GM23338 (cell line): ENCODE data around the gene ZZZ3. TPM values are rescaled to one million over a fixed set of nuclear protein-coding genes. Genes with fewer than 3 reads are reported as not detected.

Source experiments
- ATAC-seq: fragments of 200-7000 bp; cut with Tn5 transposase; 3 replicates; pipeline ENCODE4 v1.9.1; 2020
- DNase-seq: peaks from one replicate; pipeline ENCODE4 v3.0.0-alpha.2; 2015; ENCODE audit warnings: low spot score
- H2AFZ ChIP-seq: fragments of 200-600 bp; sonication (generic); 2 replicates; pipeline ENCODE4 v1.8.0; 2016; ENCODE audit warnings: antibody characterized with exemption, mild to moderate bottlenecking, moderate library complexity
- H3F3A ChIP-seq: fragments of 200-600 bp; sonication (generic); replicated peaks from 2 replicates; pipeline ENCODE4 v1.8.0; 2017; ENCODE audit warnings: antibody characterized with exemption, mixed run types, low read depth
- H3K27ac ChIP-seq: fragments of 200-600 bp; sonication (generic); 2 replicates; pipeline ENCODE4 v1.6.1; 2016; ENCODE audit warnings: low read depth
- H3K27me3 ChIP-seq: fragments of 200-600 bp; sonication (generic); 2 replicates; pipeline ENCODE4 v1.8.0; 2016; ENCODE audit warnings: mild to moderate bottlenecking, mixed run types, moderate library complexity; ENCODE audit not compliant: insufficient read depth
- H3K36me3 ChIP-seq: fragments of 200-600 bp; sonication (generic); 2 replicates; pipeline ENCODE4 v1.8.0; 2016; ENCODE audit warnings: mild to moderate bottlenecking; ENCODE audit not compliant: insufficient read depth
- H3K4me1 ChIP-seq: fragments of 200-600 bp; sonication (generic); 2 replicates; pipeline ENCODE4 v1.8.0; 2016; ENCODE audit warnings: mild to moderate bottlenecking, moderate library complexity; ENCODE audit not compliant: insufficient read depth
- H3K4me2 ChIP-seq: fragments of 200-600 bp; sonication (generic); 2 replicates; pipeline ENCODE4 v1.7.1; 2017; ENCODE audit warnings: mixed run types
- H3K4me3 ChIP-seq: fragments of 200-600 bp; sonication (generic); 2 replicates; pipeline ENCODE4 v1.6.1; 2016; ENCODE audit warnings: mixed run types
- H3K79me2 ChIP-seq: fragments of 200-600 bp; sonication (generic); replicated peaks from 2 replicates; pipeline ENCODE4 v1.8.0; 2017; ENCODE audit warnings: mild to moderate bottlenecking; ENCODE audit not compliant: insufficient read depth
- H3K9me2 ChIP-seq: fragments of 200-600 bp; sonication (generic); 2 replicates; pipeline ENCODE4 v1.8.0; 2017; ENCODE audit not compliant: insufficient read depth
- H4K20me1 ChIP-seq: fragments of 200-600 bp; sonication (generic); replicated peaks from 2 replicates; pipeline ENCODE4 v1.8.0; 2017; ENCODE audit warnings: mild to moderate bottlenecking; ENCODE audit not compliant: insufficient read depth
- H3K27ac Mint-ChIP-seq: 2 replicates; pipeline ENCODE4 v1.8.0; 2020; ENCODE audit warnings: inconsistent platforms, mild to moderate bottlenecking, moderate library complexity, mixed read lengths
- H3K27me3 Mint-ChIP-seq: 3 replicates; pipeline ENCODE4 v1.8.0; 2022; ENCODE audit warnings: low read depth, mild to moderate bottlenecking, moderate library complexity, mixed read lengths, inconsistent platforms; ENCODE audit not compliant: insufficient read depth, poor library complexity
- H3K36me3 Mint-ChIP-seq: 3 replicates; pipeline ENCODE4 v1.8.0; 2021; ENCODE audit warnings: low read depth, mild to moderate bottlenecking, inconsistent platforms, moderate library complexity, mixed read lengths
- H3K4me1 Mint-ChIP-seq: 3 replicates; pipeline ENCODE4 v1.8.0; 2020; ENCODE audit warnings: mild to moderate bottlenecking, inconsistent platforms, mixed read lengths
- H3K4me3 Mint-ChIP-seq: 3 replicates; pipeline ENCODE4 v1.8.0; 2021; ENCODE audit warnings: moderate library complexity, mild to moderate bottlenecking, inconsistent platforms, mixed read lengths
- H3K9me3 Mint-ChIP-seq: 3 replicates; pipeline ENCODE4 v1.8.0; 2020; ENCODE audit warnings: moderate library complexity, mild to moderate bottlenecking, inconsistent platforms, mixed read lengths
- CREB1 ChIP-seq: fragments of 250-450 bp; sonication (Bioruptor Pico); IDR thresholded peaks from 2 replicates; pipeline ENCODE4 v1.5.0; 2020; ENCODE audit warnings: low read depth, mild to moderate bottlenecking, moderate library complexity
- CTCF ChIP-seq, 2 experiments: fragments of 200-600 bp in 1 of 2; sonication (generic) in 1 of 2; conservative IDR thresholded peaks; 2 replicates each; pipeline versions ENCODE4 v1.5.1 to v1.6.1; 2016 to 2017; ENCODE audit warnings: antibody characterized with exemption in 2 of 2, low read depth in 2 of 2, mild to moderate bottlenecking in 2 of 2, moderate library complexity in 1 of 2
- ETS1 ChIP-seq: IDR thresholded peaks from 2 replicates; pipeline ENCODE4 v1.6.1; 2016; ENCODE audit warnings: antibody characterized with exemption
- EZH2 ChIP-seq: fragments of 200-600 bp; sonication (generic); IDR thresholded peaks from one replicate; pipeline ENCODE4 v1.8.0; 2017; ENCODE audit warnings: antibody characterized with exemption, mild to moderate bottlenecking, low read depth; ENCODE audit not compliant: unreplicated experiment
- JUNB ChIP-seq: IDR thresholded peaks from one replicate; pipeline ENCODE4 v1.6.1; 2016; ENCODE audit warnings: antibody characterized with exemption; ENCODE audit not compliant: unreplicated experiment
- NANOG ChIP-seq: IDR thresholded peaks from 2 replicates; pipeline ENCODE4 v1.6.1; 2016; ENCODE audit warnings: antibody characterized with exemption, borderline replicate concordance
- POLR2AphosphoS5 ChIP-seq: IDR thresholded peaks from 2 replicates; pipeline ENCODE4 v1.6.1; 2016; ENCODE audit warnings: antibody characterized with exemption, low read depth
- REST ChIP-seq: IDR thresholded peaks from one replicate; pipeline ENCODE4 v1.6.1; 2018; ENCODE audit warnings: antibody characterized with exemption; ENCODE audit not compliant: unreplicated experiment
- STAT1 ChIP-seq: IDR thresholded peaks from one replicate; pipeline ENCODE4 v1.6.1; 2016; ENCODE audit warnings: antibody characterized with exemption; ENCODE audit not compliant: unreplicated experiment
- ZNF114 ChIP-seq: fragments of 250-450 bp; sonication (Bioruptor Pico); IDR thresholded peaks from 2 replicates; pipeline ENCODE4 v1.5.0; 2020; ENCODE audit warnings: mild to moderate bottlenecking, moderate library complexity
- ZNF331 ChIP-seq: fragments of 250-450 bp; sonication (Bioruptor Pico); IDR thresholded peaks from 2 replicates; pipeline ENCODE4 v1.5.0; 2020; ENCODE audit warnings: low read depth, mild to moderate bottlenecking, moderate library complexity
- ZNF462 ChIP-seq: fragments of 250-450 bp; sonication (Bioruptor Pico); IDR thresholded peaks from 2 replicates; pipeline ENCODE4 v1.5.0; 2020; ENCODE audit warnings: mild to moderate bottlenecking, moderate library complexity
- polyA plus RNA-seq: library from polyadenylated mRNA; unstranded; fragments of >200 nt; fragmentation: Nextera tagmentation; extraction: Ambion mirVana; gene quantifications from 2 replicates; pipeline ENCODE4 v1.2.1, GENCODE V29; 2016
- total RNA-seq: library from RNA; depleted of rRNA; stranded (reverse); fragments of >200 nt; shearing (Covaris generic); gene quantifications from 2 replicates; pipeline ENCODE4 v1.2.3, GENCODE V29; 2014

The ZZZ3 gene
- total and polyA plus RNA-seq, 2 experiments from 2014 or later, result 33.4 to 107 TPM

- Mint-ChIP-seq H3K36me3 (no peaks in the 10 kb centered on the region; the same call in 2 of the 3 replicates), H3K27ac (no peak overlapping the region), H3K9me3 (no peaks in the 10 kb centered on the region), H3K27me3 (peaks cover 12% of the 10 kb centered on the region), H3K4me3 (no peak overlapping the region), H3K4me1 (no peaks in the 10 kb centered on the region)
- no peaks in the 10 kb centered on the region for H3K4me1 ChIP-seq
- no peak for DNase-seq
- H3K9me2 ChIP-seq, result no peaks in the 10 kb centered on the region
- no peaks in the 10 kb centered on the region for H3K36me3 ChIP-seq
- no peaks in the 10 kb centered on the region for H3K27me3 ChIP-seq
- peaks cover 31% of the 10 kb centered on the region for H4K20me1 ChIP-seq
- H2AFZ ChIP-seq, result no peak overlapping the region
- no peak overlapping the region for H3K27ac ChIP-seq
- peaks cover 100% of the 10 kb centered on the region for H3K79me2 ChIP-seq
- H3K4me3 ChIP-seq, result no peak overlapping the region
- TF ChIP-seq ETS1 (no peak), ZNF331 (CRISPR knock-in tag) (no peak), POLR2AphosphoS5 (no peak), EZH2 (no peak), CREB1 (CRISPR knock-in tag) (no peak), JUNB (no peak), STAT1 (no peak), REST (no peak), ZNF114 (CRISPR knock-in tag) (no peak), CTCF (conservative IDR thresholded peaks at IDR 0.05; ENCODE audit: low read depth in 2 of 2) (no peak), NANOG (no peak), ZNF462 (no peak)
- no peaks in the 10 kb centered on the region for H3F3A ChIP-seq
- H3K4me2 ChIP-seq, result no peak overlapping the region
- no peak for ATAC-seq
Observed at GRCh38 chr1:77659879-77660593, 22.4 kb downstream of the ZZZ3 start.
